Sigmoid colon (tissue), 7 donors: ENCODE data around the gene NOL12. TPM values are rescaled to one million over a fixed set of nuclear protein-coding genes. Genes with fewer than 3 reads are reported as not detected.

Experiments used
- DNase-seq: peaks from one replicate; pipeline ENCODE4 v3.0.0-alpha.2; 2019
- H3K27ac ChIP-seq, 4 donors: fragments of 200-600 bp; sonication (generic); one replicate each; pipeline ENCODE4 v1.5.1; 2016 to 2019; ENCODE audit warnings: mild to moderate bottlenecking in 1 of 4
- H3K27me3 ChIP-seq, 3 donors: fragments of 200-600 bp; sonication (generic); one replicate each; pipeline ENCODE4 v1.5.1; 2019; ENCODE audit warnings: mild to moderate bottlenecking in 1 of 3
- H3K36me3 ChIP-seq, 4 donors: fragments of 200-600 bp; sonication (generic); one replicate each; pipeline ENCODE4 v1.5.1; 2016 to 2019
- H3K4me1 ChIP-seq, 4 donors: fragments of 200-600 bp; sonication (generic); one replicate each; pipeline ENCODE4 v1.5.1; 2017 to 2019
- H3K4me3 ChIP-seq, 4 donors: fragments of 200-600 bp; sonication (generic); one replicate each; pipeline ENCODE4 v1.5.1; 2017 to 2019; ENCODE audit warnings: mild to moderate bottlenecking in 2 of 4, moderate library complexity in 1 of 4
- H3K9me3 ChIP-seq, 4 donors: fragments of 200-600 bp in 3 of 4; sonication (generic) in 3 of 4; one replicate each; pipeline versions ENCODE4 v1.5.1 to v1.6.1; 2013 to 2019
- EP300 ChIP-seq, 4 donors: sonication (generic); formaldehyde crosslinking; IDR thresholded peaks; one replicate each; pipeline ENCODE4 v1.6.1; 2017; ENCODE audit warnings: antibody characterized with exemption in 4 of 4
- POLR2A ChIP-seq, 2 donors: fragments of 450-650 bp; IDR thresholded peaks; one replicate each; pipeline ENCODE4 v1.6.1; 2016; ENCODE audit warnings: antibody characterized with exemption in 2 of 2, mild to moderate bottlenecking in 2 of 2, moderate library complexity in 2 of 2
- POLR2AphosphoS5 ChIP-seq, 4 donors: sonication (generic); formaldehyde crosslinking; IDR thresholded peaks; one replicate each; pipeline ENCODE4 v1.6.1; 2017; ENCODE audit warnings: antibody characterized with exemption in 4 of 4
- WGBS, 2 donors: extraction: QIAGEN DNeasy Blood & Tissue Kit; methylation state at CpG; one replicate each; pipeline ENCODE4 v1.1.7; 2013; 5-methylcytosine and 5-hydroxymethylcytosine counted together
- intact Hi-C: fragments of 100-400 bp; cut with DNase I; formaldehyde crosslinking; loops from one replicate; pipeline ENCODE4 v1.15.1; 2023
- polyA plus RNA-seq, 3 donors: library from polyadenylated mRNA; stranded (reverse); fragments of 200-250 nt; gene quantifications; one replicate each; pipeline ENCODE4 v1.2.3, GENCODE V29; 2013
- total RNA-seq, 4 donors: library from RNA; depleted of rRNA; stranded (reverse); fragments of >200 nt; gene quantifications; one replicate each; pipeline ENCODE4 v1.1.0, GENCODE V29; 2016
- TF ChIP-seq, protein P1 (sequence below), 4 experiments: fragments of 450-650 bp in 3 of 4; fragments of 200-600 bp in 1 of 4; IDR thresholded peaks; one replicate each; pipeline ENCODE4 v1.5.1; 2016 to 2019; ENCODE audit warnings: antibody characterized with exemption in 4 of 4, mild to moderate bottlenecking in 3 of 4, moderate library complexity in 2 of 4
- donor health status: healthy with polysubstance abuse.
- donor health status: Bipolar disorder and iron deficiency.
- donor health status: healthy.

Gene NOL12
- total and polyA plus RNA-seq, 7 donors = 10.7 to 41.4 (median 28.2) TPM

DNA sequence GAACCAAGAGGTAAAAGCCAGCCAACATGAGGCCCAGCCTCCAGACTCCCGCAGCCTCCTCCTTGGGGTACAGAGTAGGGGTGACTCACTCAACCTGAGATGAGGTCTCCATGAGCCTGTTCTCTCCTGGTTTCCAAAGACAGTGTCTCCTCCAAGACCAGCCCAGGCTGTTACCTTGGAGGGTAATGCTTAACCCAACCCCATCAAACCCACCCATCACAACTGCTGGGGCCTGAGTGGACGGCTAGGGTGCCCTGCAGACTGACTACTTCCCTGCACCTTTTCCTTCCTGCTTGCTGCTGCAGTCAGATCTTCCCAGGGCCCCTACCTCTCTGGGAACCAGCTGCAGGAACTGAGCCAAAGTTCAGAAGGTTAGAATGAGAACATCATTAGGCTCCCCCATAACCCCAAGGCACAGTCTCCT, 5.1 kb upstream of the NOL12 start:
- Histone ChIP-seq H3K4me1 (peaks cover 0 to 44% (median 36%) of the 10 kb centered on the region in 4 donors), H3K27me3 (no peaks in the 10 kb centered on the region), H3K27ac (peak overlapping the region in 3 of 4 donors; percentile 40 to 99 (median 58)), H3K36me3 (peaks cover 0 to 18% (median 6%) of the 10 kb centered on the region in 4 donors), H3K9me3 (no peaks in the 10 kb centered on the region), H3K4me3 (no peak overlapping the region)
- no peak for DNase-seq
- 48 to 73% methylated on average over 2 of the region's 2 CpGs for WGBS, 2 donors
- intact Hi-C loops = loop anchor here (1.0 to 2.0 kb wide), 3 partner anchors 20 to 56 kb away; no protein-coding TSS in a partner anchor
- TF ChIP-seq POLR2A (IDR thresholded peaks at IDR 0.05) (no peak), EP300 (IDR thresholded peaks at IDR 0.05) (no peak), POLR2AphosphoS5 (IDR thresholded peaks at IDR 0.05) (no peak)
- TF ChIP-seq, protein P1, sequence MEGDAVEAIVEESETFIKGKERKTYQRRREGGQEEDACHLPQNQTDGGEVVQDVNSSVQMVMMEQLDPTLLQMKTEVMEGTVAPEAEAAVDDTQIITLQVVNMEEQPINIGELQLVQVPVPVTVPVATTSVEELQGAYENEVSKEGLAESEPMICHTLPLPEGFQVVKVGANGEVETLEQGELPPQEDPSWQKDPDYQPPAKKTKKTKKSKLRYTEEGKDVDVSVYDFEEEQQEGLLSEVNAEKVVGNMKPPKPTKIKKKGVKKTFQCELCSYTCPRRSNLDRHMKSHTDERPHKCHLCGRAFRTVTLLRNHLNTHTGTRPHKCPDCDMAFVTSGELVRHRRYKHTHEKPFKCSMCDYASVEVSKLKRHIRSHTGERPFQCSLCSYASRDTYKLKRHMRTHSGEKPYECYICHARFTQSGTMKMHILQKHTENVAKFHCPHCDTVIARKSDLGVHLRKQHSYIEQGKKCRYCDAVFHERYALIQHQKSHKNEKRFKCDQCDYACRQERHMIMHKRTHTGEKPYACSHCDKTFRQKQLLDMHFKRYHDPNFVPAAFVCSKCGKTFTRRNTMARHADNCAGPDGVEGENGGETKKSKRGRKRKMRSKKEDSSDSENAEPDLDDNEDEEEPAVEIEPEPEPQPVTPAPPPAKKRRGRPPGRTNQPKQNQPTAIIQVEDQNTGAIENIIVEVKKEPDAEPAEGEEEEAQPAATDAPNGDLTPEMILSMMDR (IDR thresholded peaks at IDR 0.05) = no peak

DNA sequence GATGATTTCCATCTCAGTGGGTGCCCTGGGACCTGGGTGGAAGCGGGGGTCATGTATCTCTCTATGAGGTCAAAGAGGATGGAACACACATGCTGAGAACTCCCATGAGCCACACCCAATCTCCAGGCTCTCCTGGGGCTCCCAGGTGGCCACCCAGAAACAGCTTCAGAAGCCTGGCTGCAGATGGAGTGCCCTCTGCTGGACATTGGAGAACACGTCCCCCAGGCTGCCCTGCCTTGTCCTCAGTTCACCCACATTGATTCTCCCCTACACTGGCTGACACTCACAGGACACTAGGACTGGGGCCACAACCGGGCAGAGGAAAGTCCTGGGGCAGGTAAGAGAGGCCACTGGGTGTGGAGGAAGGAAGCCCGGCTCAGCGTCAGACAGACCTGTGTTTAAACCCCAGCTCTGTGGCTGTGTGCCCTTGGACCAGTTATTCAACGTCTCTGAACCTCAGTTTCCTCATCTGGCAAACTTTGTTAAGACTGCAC, 4.5 kb upstream of the NOL12 start:
- Histone ChIP-seq H3K4me3 (no peak overlapping the region), H3K27me3 (no peaks in the 10 kb centered on the region), H3K27ac (peak overlapping the region in 3 of 4 donors; percentile 40 to 99 (median 58)), H3K4me1 (peaks cover 0 to 45% (median 33%) of the 10 kb centered on the region in 4 donors), H3K36me3 (peaks cover 0 to 18% (median 6%) of the 10 kb centered on the region in 4 donors), H3K9me3 (no peaks in the 10 kb centered on the region)
- intact Hi-C loops = loop anchor here (1.0 to 2.0 kb wide), 3 partner anchors 21 to 57 kb away; no protein-coding TSS in a partner anchor
- TF ChIP-seq, protein P1 (IDR thresholded peaks at IDR 0.05) = peak; percentile 80 to 92 (median 90)
- no peak for TF ChIP-seq EP300 (IDR thresholded peaks at IDR 0.05)
- TF ChIP-seq POLR2AphosphoS5 (IDR thresholded peaks at IDR 0.05) = peak in 2 of 4 donors; percentile 17 to 34
- TF ChIP-seq POLR2A (IDR thresholded peaks at IDR 0.05) = no peak
- 7 to 27% methylated on average over 6 of the region's 6 CpGs for WGBS, 2 donors
- DNase-seq = peak; percentile 90

DNA sequence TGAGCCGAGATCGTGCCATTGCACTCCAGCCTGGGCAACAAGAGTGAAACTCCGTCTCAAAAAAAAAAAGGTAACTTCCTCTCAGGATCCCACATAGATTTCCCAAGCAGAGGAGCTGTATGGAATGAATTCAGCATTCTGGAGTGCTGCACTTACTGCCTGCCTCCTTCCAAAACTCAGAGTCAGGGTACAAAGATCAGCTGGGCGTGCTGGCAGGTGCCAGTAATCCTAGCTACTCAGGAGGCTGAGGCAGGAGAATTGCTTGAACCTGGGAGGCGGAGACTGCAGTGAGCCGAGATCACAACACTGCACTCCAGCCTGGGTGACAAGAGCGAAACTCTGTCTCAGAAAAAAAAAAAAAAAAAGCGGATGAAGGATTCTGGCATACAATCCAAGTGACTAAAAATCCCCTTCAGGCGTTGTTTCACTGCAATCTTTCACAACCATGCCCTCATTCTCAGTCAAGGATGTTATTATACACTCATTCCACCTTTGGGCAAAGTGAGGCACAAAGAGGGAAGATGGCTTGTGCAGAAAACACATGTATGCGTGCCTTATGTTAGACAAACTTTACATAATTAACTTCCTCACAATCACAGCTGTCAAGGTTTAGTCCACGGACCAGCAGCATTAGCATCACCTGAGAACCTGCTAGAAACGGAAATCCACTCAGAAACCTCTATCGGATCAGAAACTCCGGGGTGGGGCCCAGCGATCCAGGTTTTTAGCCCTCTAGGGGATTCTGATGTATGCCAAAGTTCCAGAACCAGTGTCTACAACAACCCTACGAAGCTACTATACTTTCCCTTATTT, 1.1 kb upstream of the NOL12 start:
- Histone ChIP-seq H3K4me1 (peaks cover 0 to 41% (median 27%) of the 10 kb centered on the region in 4 donors), H3K27ac (peak overlapping the region in 1 of 4 donors; percentile 15), H3K4me3 (no peak overlapping the region), H3K9me3 (no peaks in the 10 kb centered on the region), H3K36me3 (peaks cover 0 to 20% (median 7%) of the 10 kb centered on the region in 4 donors), H3K27me3 (no peaks in the 10 kb centered on the region)
- intact Hi-C loops = loop anchor here (5.0 kb wide), 1 partner anchor 117 kb away; no protein-coding TSS in a partner anchor
- TF ChIP-seq, protein P1 (IDR thresholded peaks at IDR 0.05) = no peak
- TF ChIP-seq POLR2AphosphoS5 (IDR thresholded peaks at IDR 0.05) = no peak
- no peak for TF ChIP-seq EP300 (IDR thresholded peaks at IDR 0.05)
- TF ChIP-seq POLR2A (IDR thresholded peaks at IDR 0.05) = no peak
- no peak for DNase-seq
- WGBS, 2 donors = 20 to 69% methylated on average over 16 of the region's 16 CpGs

DNA sequence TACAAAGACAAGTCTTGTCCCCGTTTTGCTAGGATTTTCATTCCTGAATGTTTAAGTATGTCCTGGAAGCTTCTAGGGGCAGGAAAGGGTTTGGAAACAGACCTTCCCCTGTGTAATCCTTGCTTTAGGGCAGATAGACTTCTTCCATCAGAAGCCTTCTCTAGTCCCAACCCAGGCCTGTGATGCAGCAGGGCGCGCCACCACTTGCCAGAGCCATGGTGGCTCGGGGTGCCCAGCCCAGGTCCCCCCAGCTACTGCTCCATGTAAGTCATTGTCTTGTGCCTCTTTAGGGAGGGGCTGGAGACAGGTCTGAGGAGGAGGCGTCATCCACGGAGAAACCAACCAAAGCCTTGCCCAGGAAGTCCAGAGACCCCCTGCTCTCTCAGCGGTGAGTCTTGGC, 4.3 kb downstream of the NOL12 start:
- no peak for TF ChIP-seq POLR2AphosphoS5 (IDR thresholded peaks at IDR 0.05)
- TF ChIP-seq POLR2A (IDR thresholded peaks at IDR 0.05) = no peak
- TF ChIP-seq, protein P1 (IDR thresholded peaks at IDR 0.05) = no peak
- TF ChIP-seq EP300 (IDR thresholded peaks at IDR 0.05) = no peak
- intact Hi-C loops = loop anchor here (2.0 kb wide), 1 partner anchor 40 kb away; no protein-coding TSS in a partner anchor

More for the DNA sequence above, 4.3 kb downstream of the NOL12 start:
- Histone ChIP-seq H3K27me3 (no peaks in the 10 kb centered on the region), H3K36me3 (peaks cover 17 to 63% (median 31%) of the 10 kb centered on the region in 4 donors), H3K4me1 (peaks cover 0 to 26% (median 17%) of the 10 kb centered on the region in 4 donors), H3K9me3 (no peaks in the 10 kb centered on the region), H3K4me3 (no peak overlapping the region), H3K27ac (no peak overlapping the region)
- no peak for DNase-seq
- WGBS, 2 donors = 91 to 96% methylated on average over 7 of the region's 7 CpGs
